ENCODE data around the gene AMMECR1.

The AMMECR1 gene

DNA sequence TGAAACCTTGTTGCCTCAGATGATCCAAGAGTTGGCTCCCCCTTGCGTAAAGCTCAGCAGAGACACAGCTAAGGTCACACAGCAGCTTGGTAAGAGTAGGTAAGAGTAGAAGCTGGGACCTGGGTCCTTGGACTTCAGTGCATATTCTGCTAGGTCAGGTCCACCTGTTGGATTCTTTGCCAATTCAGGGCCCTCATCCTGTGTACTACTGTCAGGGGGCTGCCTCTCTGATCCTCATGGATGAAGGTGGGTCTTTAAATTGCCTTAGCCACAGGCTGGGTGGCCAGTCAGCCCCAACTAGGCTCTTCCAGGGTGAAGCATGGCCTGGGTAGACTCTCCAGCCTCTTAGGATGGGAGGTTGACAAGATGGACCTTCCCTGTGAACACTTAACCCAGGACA is 155.8 kb downstream of the AMMECR1 start:
- no peak for ATAC-seq (ENCODE audit: low read depth)
- Histone ChIP-seq H3K9me3 (ENCODE audit: severe bottlenecking) (no peaks in the 10 kb centered on the region), H3K4me3 (ENCODE audit: severe bottlenecking) (no peak overlapping the region), H3K4me1 (ENCODE audit: insufficient read depth, poor library complexity, severe bottlenecking) (peaks cover 18% of the 10 kb centered on the region), H3K36me3 (ENCODE audit: low read depth) (no peaks in the 10 kb centered on the region), H3K27ac (ENCODE audit: poor library complexity, severe bottlenecking) (no peak overlapping the region), H3K27me3 (ENCODE audit: insufficient read depth, poor library complexity, severe bottlenecking) (no peaks in the 10 kb centered on the region)
- TF ChIP-seq, protein P1, sequence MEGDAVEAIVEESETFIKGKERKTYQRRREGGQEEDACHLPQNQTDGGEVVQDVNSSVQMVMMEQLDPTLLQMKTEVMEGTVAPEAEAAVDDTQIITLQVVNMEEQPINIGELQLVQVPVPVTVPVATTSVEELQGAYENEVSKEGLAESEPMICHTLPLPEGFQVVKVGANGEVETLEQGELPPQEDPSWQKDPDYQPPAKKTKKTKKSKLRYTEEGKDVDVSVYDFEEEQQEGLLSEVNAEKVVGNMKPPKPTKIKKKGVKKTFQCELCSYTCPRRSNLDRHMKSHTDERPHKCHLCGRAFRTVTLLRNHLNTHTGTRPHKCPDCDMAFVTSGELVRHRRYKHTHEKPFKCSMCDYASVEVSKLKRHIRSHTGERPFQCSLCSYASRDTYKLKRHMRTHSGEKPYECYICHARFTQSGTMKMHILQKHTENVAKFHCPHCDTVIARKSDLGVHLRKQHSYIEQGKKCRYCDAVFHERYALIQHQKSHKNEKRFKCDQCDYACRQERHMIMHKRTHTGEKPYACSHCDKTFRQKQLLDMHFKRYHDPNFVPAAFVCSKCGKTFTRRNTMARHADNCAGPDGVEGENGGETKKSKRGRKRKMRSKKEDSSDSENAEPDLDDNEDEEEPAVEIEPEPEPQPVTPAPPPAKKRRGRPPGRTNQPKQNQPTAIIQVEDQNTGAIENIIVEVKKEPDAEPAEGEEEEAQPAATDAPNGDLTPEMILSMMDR (IDR thresholded peaks at IDR 0.05; ENCODE audit: poor library complexity, severe bottlenecking), result no peak
- DNase-seq (ENCODE audit: low spot score), result no peak

- DNase-seq (ENCODE audit: low spot score) (no peak), ATAC-seq (ENCODE audit: low read depth) (no peak)
- no peaks in the 10 kb centered on the region for H3K9me3 ChIP-seq (ENCODE audit: severe bottlenecking)
- H3K4me3 ChIP-seq (ENCODE audit: severe bottlenecking), result no peak overlapping the region
- H3K27me3 ChIP-seq (ENCODE audit: insufficient read depth, poor library complexity, severe bottlenecking), result no peaks in the 10 kb centered on the region
- peak overlapping the region; percentile 31 for H3K27ac ChIP-seq (ENCODE audit: poor library complexity, severe bottlenecking)
- peaks cover 18% of the 10 kb centered on the region for H3K4me1 ChIP-seq (ENCODE audit: insufficient read depth, poor library complexity, severe bottlenecking)
- no peaks in the 10 kb centered on the region for H3K36me3 ChIP-seq (ENCODE audit: low read depth)
- TF ChIP-seq, protein P1 (IDR thresholded peaks at IDR 0.05; ENCODE audit: poor library complexity, severe bottlenecking), result no peak
These were observed 156.6 kb downstream of the AMMECR1 start for GRCh38 chrX:110161361-110161686.

DNA sequence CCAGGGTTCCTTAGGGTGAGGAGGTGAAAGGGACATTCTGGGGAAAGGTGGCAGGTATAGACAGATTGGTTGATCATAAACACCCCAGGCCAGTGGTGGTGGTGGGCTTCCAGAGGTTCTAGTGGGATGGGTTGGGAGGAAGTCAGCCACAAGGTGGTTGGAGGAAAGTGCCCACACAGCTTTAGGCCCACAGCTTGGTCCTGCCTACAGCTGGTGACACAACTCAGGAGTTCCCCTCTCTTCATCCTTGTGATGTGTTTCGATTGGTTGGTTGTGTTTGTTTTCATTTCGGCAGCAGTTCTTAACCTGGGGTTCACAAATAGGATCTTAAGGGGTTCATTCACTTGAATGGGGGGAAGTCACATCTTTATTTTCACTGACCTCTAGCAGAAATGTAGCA is 158.0 kb downstream of the AMMECR1 start:
- no peaks in the 10 kb centered on the region for H3K36me3 ChIP-seq (ENCODE audit: low read depth)
- TF ChIP-seq, protein P1 (IDR thresholded peaks at IDR 0.05; ENCODE audit: poor library complexity, severe bottlenecking), result no peak
- ATAC-seq (ENCODE audit: low read depth) (no peak), DNase-seq (ENCODE audit: low spot score) (no peak)
- no peaks in the 10 kb centered on the region for H3K9me3 ChIP-seq (ENCODE audit: severe bottlenecking)
- H3K27ac ChIP-seq (ENCODE audit: poor library complexity, severe bottlenecking), result no peak overlapping the region
- H3K27me3 ChIP-seq (ENCODE audit: insufficient read depth, poor library complexity, severe bottlenecking), result no peaks in the 10 kb centered on the region
- H3K4me1 ChIP-seq (ENCODE audit: insufficient read depth, poor library complexity, severe bottlenecking), result peaks cover 18% of the 10 kb centered on the region
- H3K4me3 ChIP-seq (ENCODE audit: severe bottlenecking), result no peak overlapping the region

DNA sequence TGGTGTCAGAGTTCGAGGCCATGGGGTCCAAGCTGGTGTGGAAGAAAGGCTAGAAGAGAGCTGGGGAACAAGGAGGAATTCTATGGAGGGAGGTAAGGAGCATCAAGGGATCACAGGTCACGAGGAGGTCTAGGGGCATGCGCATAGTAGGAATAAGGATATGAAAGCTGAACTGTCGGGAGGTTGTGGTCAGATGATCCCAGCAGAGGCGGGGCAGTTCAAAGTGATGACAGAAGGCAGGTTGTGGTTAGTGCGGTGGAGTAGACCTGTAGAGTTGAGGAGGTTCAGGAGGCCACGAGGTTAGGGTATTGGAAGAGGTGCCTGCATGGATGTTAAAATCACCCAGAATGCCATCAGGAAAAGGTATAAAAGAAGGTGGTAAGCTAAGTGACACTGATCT is 158.7 kb downstream of the AMMECR1 start:
- no peaks in the 10 kb centered on the region for H3K9me3 ChIP-seq (ENCODE audit: severe bottlenecking)
- no peak overlapping the region for H3K27ac ChIP-seq (ENCODE audit: poor library complexity, severe bottlenecking)
- TF ChIP-seq, protein P1 (IDR thresholded peaks at IDR 0.05; ENCODE audit: poor library complexity, severe bottlenecking), result no peak
- H3K36me3 ChIP-seq (ENCODE audit: low read depth), result no peaks in the 10 kb centered on the region
- no peak for DNase-seq (ENCODE audit: low spot score)
- peaks cover 18% of the 10 kb centered on the region for H3K4me1 ChIP-seq (ENCODE audit: insufficient read depth, poor library complexity, severe bottlenecking)
- H3K27me3 ChIP-seq (ENCODE audit: insufficient read depth, poor library complexity, severe bottlenecking), result no peaks in the 10 kb centered on the region
- H3K4me3 ChIP-seq (ENCODE audit: severe bottlenecking), result no peak overlapping the region
- ATAC-seq (ENCODE audit: low read depth), result no peak

- Histone ChIP-seq H3K4me3 (ENCODE audit: severe bottlenecking) (no peak overlapping the region), H3K27ac (ENCODE audit: poor library complexity, severe bottlenecking) (no peak overlapping the region), H3K36me3 (ENCODE audit: low read depth) (no peaks in the 10 kb centered on the region), H3K4me1 (ENCODE audit: insufficient read depth, poor library complexity, severe bottlenecking) (peaks cover 11% of the 10 kb centered on the region), H3K27me3 (ENCODE audit: insufficient read depth, poor library complexity, severe bottlenecking) (no peaks in the 10 kb centered on the region), H3K9me3 (ENCODE audit: severe bottlenecking) (no peaks in the 10 kb centered on the region)
- DNase-seq (ENCODE audit: low spot score) (no peak), ATAC-seq (ENCODE audit: low read depth) (no peak)
- TF ChIP-seq, protein P1 (IDR thresholded peaks at IDR 0.05; ENCODE audit: poor library complexity, severe bottlenecking), result no peak
These were observed 160.4 kb downstream of the AMMECR1 start for GRCh38 chrX:110157444-110157843.

Data from RWPE2 (cell line).